Liver (tissue), 9 donors: ENCODE data around the gene SMKR1. TPM values are rescaled to one million over a fixed set of nuclear protein-coding genes. Genes with fewer than 3 reads are reported as not detected.
"Not testable (repeated sequence)": the region's sequence is repeated elsewhere in the genome, so short reads cannot be mapped to it uniquely, and the experiment has no call there.

Experiments used
- DNase-seq: peaks from one replicate; pipeline ENCODE4 v3.0.0-alpha.2; 2017; ENCODE audit warnings: low spot score
- H3K27ac ChIP-seq, 2 donors: one replicate each; pipeline ENCODE4 v1.7.0; 2013; ENCODE audit warnings: inconsistent platforms in 2 of 2, low read length in 2 of 2, control low read depth in 1 of 2, low read depth in 1 of 2, mild to moderate bottlenecking in 1 of 2
- H3K27me3 ChIP-seq, 4 donors: one replicate each; pipeline versions ENCODE4 v1.6.1 to v1.7.0; 2013; ENCODE audit warnings: low read length in 3 of 4, inconsistent platforms in 1 of 4, mild to moderate bottlenecking in 1 of 4, moderate library complexity in 1 of 4; ENCODE audit not compliant: control insufficient read depth in 4 of 4, insufficient read depth in 4 of 4
- H3K36me3 ChIP-seq, 4 donors: one replicate each; pipeline versions ENCODE4 v1.6.1 to v1.7.0; 2013; ENCODE audit warnings: low read length in 3 of 4, mild to moderate bottlenecking in 3 of 4, low read depth in 1 of 4, moderate library complexity in 1 of 4; ENCODE audit not compliant: control insufficient read depth in 4 of 4, insufficient read depth in 3 of 4
- H3K4me1 ChIP-seq, 4 donors: one replicate each; pipeline versions ENCODE4 v1.6.1 to v1.7.0; 2013; ENCODE audit warnings: low read length in 3 of 4, mild to moderate bottlenecking in 3 of 4, moderate library complexity in 1 of 4; ENCODE audit not compliant: control insufficient read depth in 4 of 4, insufficient read depth in 4 of 4
- H3K4me3 ChIP-seq, 3 donors: one replicate each; pipeline versions ENCODE4 v1.6.1 to v1.7.0; 2013; ENCODE audit warnings: low read length in 3 of 3, control low read depth in 1 of 3, low read depth in 1 of 3, mild to moderate bottlenecking in 1 of 3
- H3K9ac ChIP-seq, 2 donors: one replicate each; pipeline ENCODE4 v1.7.0; 2013; ENCODE audit warnings: low read length in 2 of 2, mild to moderate bottlenecking in 2 of 2, moderate library complexity in 2 of 2, control low read depth in 1 of 2, low read depth in 1 of 2
- H3K9me3 ChIP-seq, 4 donors: one replicate each; pipeline versions ENCODE4 v1.6.1 to v1.7.0; 2013; ENCODE audit warnings: low read length in 3 of 4; ENCODE audit not compliant: control insufficient read depth in 4 of 4
- ATF3 ChIP-seq: IDR thresholded peaks from 2 replicates; pipeline ENCODE4 v1.6.1; 2016; ENCODE audit warnings: antibody characterized with exemption
- FOXA1 ChIP-seq: IDR thresholded peaks from 2 replicates; pipeline ENCODE4 v1.6.1; 2016; ENCODE audit warnings: antibody characterized with exemption
- FOXA2 ChIP-seq: IDR thresholded peaks from 2 replicates; pipeline ENCODE4 v1.6.1; 2016; ENCODE audit warnings: antibody characterized with exemption
- GABPA ChIP-seq, 2 donors: IDR thresholded peaks in 1 of 2; conservative IDR thresholded peaks in 1 of 2; 2 replicates each; pipeline ENCODE4 v1.6.1; 2016; ENCODE audit warnings: antibody characterized with exemption in 2 of 2, mild to moderate bottlenecking in 1 of 2, moderate library complexity in 1 of 2
- HNF4G ChIP-seq: IDR thresholded peaks from 2 replicates; pipeline ENCODE4 v1.6.1; 2016; ENCODE audit warnings: antibody characterized with exemption
- JUND ChIP-seq, 2 donors: IDR thresholded peaks; 2 replicates each; pipeline ENCODE4 v1.6.1; 2016; ENCODE audit warnings: antibody characterized with exemption in 2 of 2
- RXRA ChIP-seq, 2 donors: IDR thresholded peaks; 2 replicates each; pipeline ENCODE4 v1.6.1; 2017 to 2018; ENCODE audit warnings: antibody characterized with exemption in 2 of 2, mild to moderate bottlenecking in 1 of 2
- SP1 ChIP-seq: IDR thresholded peaks from 2 replicates; pipeline ENCODE4 v1.6.1; 2018; ENCODE audit warnings: antibody characterized with exemption, mild to moderate bottlenecking
- YY1 ChIP-seq: IDR thresholded peaks from 2 replicates; pipeline ENCODE4 v1.6.1; 2016; ENCODE audit warnings: antibody characterized with exemption, mild to moderate bottlenecking
- WGBS: extraction: QIAGEN DNeasy Blood & Tissue Kit; methylation state at CpG from one replicate; pipeline ENCODE4 v1.1.7; 2013; 5-methylcytosine and 5-hydroxymethylcytosine counted together
- polyA plus RNA-seq, 2 donors: library from polyadenylated mRNA; stranded (reverse) in 1 of 2; unstranded in 1 of 2; fragments of 200-250 nt in 1 of 2; fragments of >200 nt in 1 of 2; fragmentation: Nextera tagmentation in 1 of 2; extraction: Ambion mirVana in 1 of 2; gene quantifications; one replicate each; pipeline versions ENCODE4 v1.2.1 to v1.2.3, GENCODE V29; 2013 to 2015
- total RNA-seq, 2 donors: library from RNA; depleted of rRNA; stranded (reverse); fragments of >200 nt; gene quantifications; one replicate each; pipeline ENCODE4 v1.2.3, GENCODE V29; 2014
- TF ChIP-seq, protein P1 (sequence below): IDR thresholded peaks from 2 replicates; pipeline ENCODE4 v1.6.1; 2016; ENCODE audit warnings: antibody characterized with exemption, mild to moderate bottlenecking
- donor health status: healthy.
- donor health status: healthy.
- donor health status: healthy.
- donor health status: healthy.
- donor health status: healthy.

SMKR1 gene
- total and polyA plus RNA-seq, 4 donors, result not detected

DNA sequence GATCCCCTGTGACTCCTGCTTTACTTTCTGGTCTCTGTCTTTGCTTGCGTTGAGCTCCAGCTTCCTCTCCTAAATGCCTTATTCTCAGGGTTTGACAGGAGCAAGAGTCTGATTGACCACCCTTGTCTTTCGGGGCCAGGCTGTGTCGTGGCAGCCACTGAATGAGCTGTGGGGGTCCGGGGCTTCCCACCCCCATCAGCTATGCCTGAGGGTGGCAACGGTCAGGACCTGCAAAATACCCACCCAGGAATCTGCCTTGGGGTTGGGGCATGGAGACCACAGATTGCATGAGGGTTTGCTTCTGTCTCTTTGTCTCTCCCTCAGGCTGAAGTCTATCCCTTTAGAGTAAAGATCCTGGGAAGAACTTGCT is 20.6 kb downstream of the SMKR1 start:
- TF ChIP-seq GABPA (IDR thresholded peaks at IDR 0.05 in 1 of 2, conservative IDR thresholded peaks at IDR 0.05 in 1 of 2) (no peak), HNF4G (no peak), ATF3 (no peak)
- TF ChIP-seq, protein P1, sequence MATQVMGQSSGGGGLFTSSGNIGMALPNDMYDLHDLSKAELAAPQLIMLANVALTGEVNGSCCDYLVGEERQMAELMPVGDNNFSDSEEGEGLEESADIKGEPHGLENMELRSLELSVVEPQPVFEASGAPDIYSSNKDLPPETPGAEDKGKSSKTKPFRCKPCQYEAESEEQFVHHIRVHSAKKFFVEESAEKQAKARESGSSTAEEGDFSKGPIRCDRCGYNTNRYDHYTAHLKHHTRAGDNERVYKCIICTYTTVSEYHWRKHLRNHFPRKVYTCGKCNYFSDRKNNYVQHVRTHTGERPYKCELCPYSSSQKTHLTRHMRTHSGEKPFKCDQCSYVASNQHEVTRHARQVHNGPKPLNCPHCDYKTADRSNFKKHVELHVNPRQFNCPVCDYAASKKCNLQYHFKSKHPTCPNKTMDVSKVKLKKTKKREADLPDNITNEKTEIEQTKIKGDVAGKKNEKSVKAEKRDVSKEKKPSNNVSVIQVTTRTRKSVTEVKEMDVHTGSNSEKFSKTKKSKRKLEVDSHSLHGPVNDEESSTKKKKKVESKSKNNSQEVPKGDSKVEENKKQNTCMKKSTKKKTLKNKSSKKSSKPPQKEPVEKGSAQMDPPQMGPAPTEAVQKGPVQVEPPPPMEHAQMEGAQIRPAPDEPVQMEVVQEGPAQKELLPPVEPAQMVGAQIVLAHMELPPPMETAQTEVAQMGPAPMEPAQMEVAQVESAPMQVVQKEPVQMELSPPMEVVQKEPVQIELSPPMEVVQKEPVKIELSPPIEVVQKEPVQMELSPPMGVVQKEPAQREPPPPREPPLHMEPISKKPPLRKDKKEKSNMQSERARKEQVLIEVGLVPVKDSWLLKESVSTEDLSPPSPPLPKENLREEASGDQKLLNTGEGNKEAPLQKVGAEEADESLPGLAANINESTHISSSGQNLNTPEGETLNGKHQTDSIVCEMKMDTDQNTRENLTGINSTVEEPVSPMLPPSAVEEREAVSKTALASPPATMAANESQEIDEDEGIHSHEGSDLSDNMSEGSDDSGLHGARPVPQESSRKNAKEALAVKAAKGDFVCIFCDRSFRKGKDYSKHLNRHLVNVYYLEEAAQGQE, result no peak
- H3K27me3 ChIP-seq, result no peaks in the 10 kb centered on the region
- H3K27ac ChIP-seq, result no peak overlapping the region
- 52% methylated on average over 5 of the region's 5 CpGs for WGBS
- no peak overlapping the region for H3K9ac ChIP-seq
- DNase-seq, result no peak
- H3K36me3 ChIP-seq, result no peaks in the 10 kb centered on the region
- H3K4me1 ChIP-seq, result no peaks in the 10 kb centered on the region
- no peak overlapping the region for H3K4me3 ChIP-seq
- H3K9me3 ChIP-seq, result no peaks in the 10 kb centered on the region

- WGBS, result 79% methylated on average over 3 of the region's 3 CpGs
- Histone ChIP-seq H3K36me3 (no peaks in the 10 kb centered on the region), H3K27ac (no peak overlapping the region), H3K9ac (no peak overlapping the region), H3K9me3 (no peaks in the 10 kb centered on the region), H3K4me1 (no peaks in the 10 kb centered on the region), H3K4me3 (no peak overlapping the region), H3K27me3 (no peaks in the 10 kb centered on the region)
- TF ChIP-seq SP1, result no peak
- no peak for TF ChIP-seq FOXA2
- no peak for DNase-seq
Observed at GRCh38 chr7:129523924-129524323, 21.6 kb downstream of the SMKR1 start.

GRCh38 chr7:129524405-129524804 is 22.1 kb downstream of the SMKR1 start:
- not testable (repeated sequence) for H3K4me3 ChIP-seq, H3K9ac ChIP-seq, H3K4me1 ChIP-seq, DNase-seq, H3K27ac ChIP-seq, H3K27me3 ChIP-seq, H3K36me3 ChIP-seq, H3K9me3 ChIP-seq
- 79% methylated on average over 2 of the region's 2 CpGs for WGBS

DNA sequence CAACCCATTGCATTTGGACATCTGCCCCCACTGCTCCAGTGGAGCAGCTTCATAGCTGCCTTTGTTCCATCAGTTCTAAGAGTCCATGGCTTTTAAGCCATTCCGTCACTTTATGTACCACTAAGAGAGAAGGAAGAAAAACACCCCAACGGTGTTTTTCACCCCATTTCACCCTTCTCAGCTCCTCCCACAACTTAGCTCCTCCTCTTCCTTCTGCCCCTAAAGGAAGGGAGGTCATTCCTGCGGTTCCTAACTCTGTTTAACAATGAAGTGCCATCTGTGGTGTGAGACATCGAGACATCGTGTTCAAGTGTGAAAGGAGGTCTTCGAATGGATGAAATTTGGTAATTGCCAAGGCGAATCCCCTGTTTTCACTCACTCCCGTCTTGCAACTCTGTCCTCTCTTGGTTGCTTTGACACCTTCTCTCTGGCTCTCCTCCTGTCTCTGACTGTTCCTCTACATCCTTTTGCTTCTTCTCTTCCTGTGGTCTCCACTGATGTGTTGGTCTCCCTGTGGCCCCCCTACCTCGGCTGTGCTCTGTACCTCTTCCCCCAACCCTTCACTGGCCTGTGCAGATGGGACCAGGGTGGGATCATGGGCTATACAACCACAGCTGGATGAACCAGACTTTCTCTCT is 23.0 kb downstream of the SMKR1 start:
- Histone ChIP-seq H3K27ac (no peak overlapping the region), H3K4me3 (no peak overlapping the region), H3K9me3 (no peaks in the 10 kb centered on the region), H3K4me1 (no peaks in the 10 kb centered on the region), H3K27me3 (no peaks in the 10 kb centered on the region), H3K9ac (no peak overlapping the region), H3K36me3 (no peaks in the 10 kb centered on the region)
- TF ChIP-seq FOXA1 (no peak), RXRA (IDR thresholded peaks at IDR 0.05) (no peak), YY1 (no peak), JUND (IDR thresholded peaks at IDR 0.05) (no peak), HNF4G (no peak), SP1 (no peak)
- TF ChIP-seq, protein P1, result no peak
- no peak for DNase-seq
- 73% methylated on average over 9 of the region's 9 CpGs for WGBS
